ENCODE results near the gene HSF5. TPM values are rescaled to one million over a fixed set of nuclear protein-coding genes. Genes with fewer than 3 reads are reported as not detected.
"Not testable (repeated sequence)": the region's sequence is repeated elsewhere in the genome, so short reads cannot be mapped to it uniquely, and the experiment has no call there.

HSF5 gene
- total and polyA plus RNA-seq, 2 of the 4 experiments (the other 2 are of a cell fraction): not detected

GRCh38 chr17:58484600-58484999, 3.6 kb downstream of the HSF5 start:
- H2BK15ac ChIP-seq (ENCODE audit: low read depth, low read length): no peak overlapping the region
- no peak overlapping the region for H2AK5ac ChIP-seq (ENCODE audit: low read depth, low read length)
- no peak overlapping the region for H2AK9ac ChIP-seq (replicated peaks; ENCODE audit: low read depth, low read length, poor library complexity)
- no peak overlapping the region for H2BK20ac ChIP-seq (ENCODE audit: low read depth, low read length)
- no peak overlapping the region for H2BK120ac ChIP-seq (ENCODE audit: low read depth, low read length)
- no peak overlapping the region for H3K56ac ChIP-seq (ENCODE audit: extremely low read depth, insufficient read depth, low read length)
- no peak for ATAC-seq (ENCODE audit: low read depth)
- no peak overlapping the region for H3K4me3 ChIP-seq (ENCODE audit: insufficient read depth, low read depth, low read length)
- H3K27ac ChIP-seq (ENCODE audit: insufficient read depth, low read length): no peak overlapping the region
- no peak overlapping the region for H4K8ac ChIP-seq (ENCODE audit: low read depth in 2 of 2, low read length in 2 of 2)
- no CpG with 5 or more reads among the region's 3 CpGs for WGBS, 2 experiments (ENCODE audit: extremely low coverage in 2 of 2, insufficient read length in 1 of 2)
- no peak overlapping the region for H3K9ac ChIP-seq (ENCODE audit: low read depth, low read length)
- intact Hi-C loops (cut with micrococcal nuclease): no loop called here
- no peak overlapping the region for H4K91ac ChIP-seq (ENCODE audit: insufficient read depth, low read depth, low read length)
- DNase-seq: no peak
- H3K18ac ChIP-seq (ENCODE audit: low read depth, low read length): no peak overlapping the region
- H3K4me1 ChIP-seq (ENCODE audit: control insufficient read depth, insufficient read depth, low read length): no peaks in the 10 kb centered on the region
- H3K14ac ChIP-seq (replicated peaks; ENCODE audit: low read depth, low read length): no peak overlapping the region
- peaks cover 11% of the 10 kb centered on the region; the same call in 1 of the 2 replicates for H3K36me3 ChIP-seq (ENCODE audit: control insufficient read depth, insufficient read depth, low read length)
- CTCF ChIA-PET: no interaction called here
- H4K20me1 ChIP-seq (ENCODE audit: insufficient read depth, low read length): no peaks in the 10 kb centered on the region
- no peaks in the 10 kb centered on the region for H3K79me1 ChIP-seq (ENCODE audit: low read depth in 1 of 2, low read length in 2 of 2)
- no peak overlapping the region for H3K23ac ChIP-seq (ENCODE audit: low read depth, low read length)
- dilution Hi-C loops (cut with HindIII; ENCODE audit: low sequenced_read_pairs, unreplicated experiment): no loop called here
- H3K27me3 ChIP-seq (ENCODE audit: control insufficient read depth, insufficient read depth, low read length): no peaks in the 10 kb centered on the region
- no peak overlapping the region for H3K4ac ChIP-seq (ENCODE audit: low read depth, low read length)
- no TSS peak for BruUV-seq (replicated peaks)
- no peak overlapping the region for H2AFZ ChIP-seq (replicated peaks; ENCODE audit: low read length, poor library complexity)
- no peak overlapping the region for H4K5ac ChIP-seq (ENCODE audit: low read depth, low read length)
- TF ChIP-seq MAZ (IDR thresholded peaks at IDR 0.05; ENCODE audit: borderline replicate concordance, low read depth, low read length) (no peak), BHLHE40 (IDR thresholded peaks at IDR 0.05; ENCODE audit: low read depth, low read length) (no peak), MAFK (IDR thresholded peaks at IDR 0.05; ENCODE audit: low read depth, low read length) (no peak)
- no peak overlapping the region for H2BK5ac ChIP-seq (ENCODE audit: low read depth, low read length, poor library complexity, severe bottlenecking)
- no peaks in the 10 kb centered on the region for H3K9me3 ChIP-seq (ENCODE audit: control insufficient read depth, insufficient read depth, low read length)
- in situ Hi-C loops (cut with MboI; ENCODE audit: low sequenced_read_pairs): no loop called here
- no peaks in the 10 kb centered on the region for H3K9me1 ChIP-seq (ENCODE audit: insufficient read depth, low read length)
- H3K4me2 ChIP-seq (ENCODE audit: low read depth, low read length): no peak overlapping the region
- POLR2A ChIA-PET (ENCODE audit: unreplicated experiment): no interaction called here

- H3K36me3 ChIP-seq (ENCODE audit: control insufficient read depth, insufficient read depth, low read length); ATAC-seq (ENCODE audit: low read depth); H3K56ac ChIP-seq (ENCODE audit: extremely low read depth, insufficient read depth, low read length); H3K14ac ChIP-seq (replicated peaks; ENCODE audit: low read depth, low read length); H4K91ac ChIP-seq (ENCODE audit: insufficient read depth, low read depth, low read length); H3K4me1 ChIP-seq (ENCODE audit: control insufficient read depth, insufficient read depth, low read length); H3K79me1 ChIP-seq (ENCODE audit: low read depth in 1 of 2, low read length in 2 of 2); H3K27ac ChIP-seq (ENCODE audit: insufficient read depth, low read length); in situ Hi-C loops (cut with MboI; ENCODE audit: low sequenced_read_pairs); H4K8ac ChIP-seq (ENCODE audit: low read depth in 2 of 2, low read length in 2 of 2); H2BK15ac ChIP-seq (ENCODE audit: low read depth, low read length); H2BK20ac ChIP-seq (ENCODE audit: low read depth, low read length); H2AK9ac ChIP-seq (replicated peaks; ENCODE audit: low read depth, low read length, poor library complexity); H2AFZ ChIP-seq (replicated peaks; ENCODE audit: low read length, poor library complexity); H3K4me3 ChIP-seq (ENCODE audit: insufficient read depth, low read depth, low read length); H3K9me3 ChIP-seq (ENCODE audit: control insufficient read depth, insufficient read depth, low read length); H3K9me1 ChIP-seq (ENCODE audit: insufficient read depth, low read length); H4K5ac ChIP-seq (ENCODE audit: low read depth, low read length); H3K27me3 ChIP-seq (ENCODE audit: control insufficient read depth, insufficient read depth, low read length); H2AK5ac ChIP-seq (ENCODE audit: low read depth, low read length); H3K18ac ChIP-seq (ENCODE audit: low read depth, low read length); H3K9ac ChIP-seq (ENCODE audit: low read depth, low read length); H4K20me1 ChIP-seq (ENCODE audit: insufficient read depth, low read length); H3K4ac ChIP-seq (ENCODE audit: low read depth, low read length); H2BK120ac ChIP-seq (ENCODE audit: low read depth, low read length); dilution Hi-C loops (cut with HindIII; ENCODE audit: low sequenced_read_pairs, unreplicated experiment); H2BK5ac ChIP-seq (ENCODE audit: low read depth, low read length, poor library complexity, severe bottlenecking); H3K4me2 ChIP-seq (ENCODE audit: low read depth, low read length); H3K23ac ChIP-seq (ENCODE audit: low read depth, low read length); BruUV-seq (replicated peaks); CTCF ChIA-PET; DNase-seq; intact Hi-C loops (cut with micrococcal nuclease): not testable (repeated sequence)
- WGBS, 2 experiments (ENCODE audit: extremely low coverage in 2 of 2, insufficient read length in 1 of 2): no CpG with 5 or more reads among the region's 5 CpGs
- POLR2A ChIA-PET (ENCODE audit: unreplicated experiment): interaction anchor here (0.6 kb wide), 1 partner anchor 19 kb away, joined by 3 read pairs; no protein-coding TSS in a partner anchor
Observed at GRCh38 chr17:58481798-58482197, 6.4 kb downstream of the HSF5 start.

Measured in IMR-90 (cell line).